ENCODE measurements around the gene ORAI2.
"Not testable (repeated sequence)": the region's sequence is repeated elsewhere in the genome, so short reads cannot be mapped to it uniquely, and the experiment has no call there.

The ORAI2 gene

GRCh38 chr7:102404005-102404861 is 29.1 kb upstream of the ORAI2 start:
- in situ Hi-C loops (cut with HindIII; ENCODE audit: low sequenced_read_pairs): no loop called here

DNA sequence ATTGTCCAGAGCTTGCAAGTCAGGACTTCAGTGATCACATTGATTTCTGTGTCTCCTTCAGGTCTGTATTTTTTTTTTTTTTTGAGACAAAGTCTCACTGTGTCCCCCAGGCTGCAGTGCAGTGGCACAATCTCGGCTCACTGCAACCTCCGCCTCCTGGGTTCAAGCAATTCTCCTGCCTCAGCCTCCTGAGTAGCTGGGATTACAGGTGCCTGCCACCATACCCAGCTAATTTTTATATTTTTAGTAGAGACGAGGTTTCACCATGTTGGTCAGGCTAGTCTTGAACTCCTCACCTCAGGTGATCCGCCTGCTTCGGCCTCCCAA is 28.6 kb upstream of the ORAI2 start:
- in situ Hi-C loops (cut with HindIII; ENCODE audit: low sequenced_read_pairs); H3K4me3 ChIP-seq (ENCODE audit: low read depth, low read length); DNase-seq (ENCODE audit: low read depth): not testable (repeated sequence)

More at GRCh38 chr7:102404005-102404861, 29.1 kb upstream of the ORAI2 start:
- peak; percentile 13 for DNase-seq (ENCODE audit: low read depth)
- TF ChIP-seq CTCF (IDR thresholded peaks at IDR 0.05; ENCODE audit: low read depth, low read length, missing control alignments): peak; percentile 72
- no peak overlapping the region for H3K4me3 ChIP-seq (ENCODE audit: low read depth, low read length)

GRCh38 chr7:102407910-102408309 is 25.5 kb upstream of the ORAI2 start:
- in situ Hi-C loops (cut with HindIII; ENCODE audit: low sequenced_read_pairs): no loop called here
- TF ChIP-seq CTCF (IDR thresholded peaks at IDR 0.05; ENCODE audit: low read depth, low read length, missing control alignments): no peak
- no peak for DNase-seq (ENCODE audit: low read depth)
- no peak overlapping the region for H3K4me3 ChIP-seq (ENCODE audit: low read depth, low read length)

DNA sequence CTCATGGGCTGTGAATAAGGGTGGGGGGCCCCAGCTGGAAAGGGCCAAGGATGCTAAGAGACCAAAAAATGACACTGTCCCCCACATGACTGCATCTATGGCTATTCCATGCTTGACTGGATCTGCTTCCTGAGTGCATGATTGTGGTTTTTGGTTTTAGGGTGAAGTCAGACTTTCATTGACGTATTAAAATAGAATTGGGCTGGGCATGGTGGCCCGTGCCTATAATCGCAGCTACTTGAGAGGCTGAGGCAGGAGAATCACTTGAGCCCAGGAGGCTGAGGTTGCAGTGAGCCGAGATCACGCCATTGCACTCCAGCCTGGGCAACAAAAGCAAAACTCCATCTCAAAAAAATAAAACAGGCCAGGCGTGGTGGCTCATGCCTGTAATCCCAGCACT is 24.8 kb upstream of the ORAI2 start:
- DNase-seq (ENCODE audit: low read depth); in situ Hi-C loops (cut with HindIII; ENCODE audit: low sequenced_read_pairs); H3K4me3 ChIP-seq (ENCODE audit: low read depth, low read length): not testable (repeated sequence)

DNA sequence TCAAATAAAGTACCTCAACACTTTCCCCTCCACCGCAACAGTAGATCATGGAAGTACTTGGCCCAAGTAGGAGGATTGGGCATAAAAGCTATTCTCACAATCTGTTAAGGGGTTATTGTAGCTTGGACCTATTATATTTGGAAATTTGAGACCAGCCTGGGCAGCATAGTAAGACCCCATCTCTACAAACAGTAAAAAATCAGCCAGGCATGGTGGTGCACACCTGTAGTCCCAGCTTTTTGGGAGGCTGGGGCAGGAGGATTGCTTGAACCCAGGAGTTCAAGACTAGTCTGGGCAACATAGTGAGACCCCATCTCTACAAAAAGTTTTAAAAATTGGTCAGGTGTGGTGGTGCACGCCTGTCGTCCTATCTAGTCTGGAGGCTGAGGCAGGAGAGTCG is 24.0 kb upstream of the ORAI2 start:
- no peak overlapping the region for H3K4me3 ChIP-seq (ENCODE audit: low read depth, low read length)
- TF ChIP-seq CTCF (IDR thresholded peaks at IDR 0.05; ENCODE audit: low read depth, low read length, missing control alignments): no peak
- DNase-seq (ENCODE audit: low read depth): no peak
- in situ Hi-C loops (cut with HindIII; ENCODE audit: low sequenced_read_pairs): no loop called here

GRCh38 chr7:102410123-102410522 is 23.3 kb upstream of the ORAI2 start:
- no peak for TF ChIP-seq CTCF (IDR thresholded peaks at IDR 0.05; ENCODE audit: low read depth, low read length, missing control alignments)
- in situ Hi-C loops (cut with HindIII; ENCODE audit: low sequenced_read_pairs): loop anchor here (10.0 kb wide), 1 partner anchor 125 kb away; the partner anchor contains the start of gene SH2B2
- no peak for DNase-seq (ENCODE audit: low read depth)
- no peak overlapping the region for H3K4me3 ChIP-seq (ENCODE audit: low read depth, low read length)

GRCh38 chr7:102410918-102411317 is 22.5 kb upstream of the ORAI2 start:
- no peak for DNase-seq (ENCODE audit: low read depth)
- TF ChIP-seq CTCF (IDR thresholded peaks at IDR 0.05; ENCODE audit: low read depth, low read length, missing control alignments): no peak
- no peak overlapping the region for H3K4me3 ChIP-seq (ENCODE audit: low read depth, low read length)
- in situ Hi-C loops (cut with HindIII; ENCODE audit: low sequenced_read_pairs): loop anchor here (10.0 kb wide), 1 partner anchor 126 kb away; the partner anchor contains the start of gene SH2B2
